GM12875 (cell line): Measurements from ENCODE around the gene TBATA.

Experiments
- H3K4me3 ChIP-seq: one replicate; pipeline ENCODE4 v1.5.1; 2011; ENCODE audit warnings: low read depth, low read length, control low read depth
- TF ChIP-seq, protein P1 (sequence below): IDR thresholded peaks from 2 replicates; pipeline ENCODE4 v1.5.1; 2011; ENCODE audit warnings: low read depth, mild to moderate bottlenecking, control low read depth, inconsistent platforms, low read length, moderate library complexity, borderline replicate concordance; ENCODE audit not compliant: insufficient read depth

Gene TBATA, protein sequence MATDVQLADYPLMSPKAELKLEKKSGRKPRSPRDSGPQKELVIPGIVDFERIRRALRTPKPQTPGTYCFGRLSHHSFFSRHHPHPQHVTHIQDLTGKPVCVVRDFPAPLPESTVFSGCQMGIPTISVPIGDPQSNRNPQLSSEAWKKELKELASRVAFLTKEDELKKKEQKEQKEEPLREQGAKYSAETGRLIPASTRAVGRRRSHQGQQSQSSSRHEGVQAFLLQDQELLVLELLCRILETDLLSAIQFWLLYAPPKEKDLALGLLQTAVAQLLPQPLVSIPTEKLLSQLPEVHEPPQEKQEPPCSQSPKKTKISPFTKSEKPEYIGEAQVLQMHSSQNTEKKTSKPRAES

DNA sequence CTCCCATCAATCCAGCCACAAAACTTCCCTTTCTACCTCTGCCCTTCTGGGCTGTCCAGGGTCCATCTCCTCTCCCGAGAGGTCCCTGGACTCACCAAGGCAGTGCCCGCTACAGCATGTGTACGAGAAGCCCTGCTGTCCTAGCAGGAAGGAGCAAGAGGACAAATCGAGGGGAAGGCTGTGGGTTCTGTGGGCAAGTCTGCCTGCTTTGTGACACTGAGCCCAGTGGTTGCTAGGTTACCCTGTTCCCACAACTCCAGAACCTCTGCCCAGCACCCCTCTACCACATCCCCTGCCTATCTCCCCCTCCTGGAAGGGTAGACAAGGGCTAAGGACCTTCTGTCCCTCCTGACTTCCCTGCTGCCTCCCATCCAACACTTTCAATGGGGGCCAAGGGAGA, at the start of gene TBATA:
TSS of gene TBATA (minus strand) at position 188 of the 400 bp plus-strand sequence. CDS start 1,998 bp downstream, outside the sequence.
- no peak within 1 kb of the TSS for H3K4me3 ChIP-seq
- TF ChIP-seq, protein P1, sequence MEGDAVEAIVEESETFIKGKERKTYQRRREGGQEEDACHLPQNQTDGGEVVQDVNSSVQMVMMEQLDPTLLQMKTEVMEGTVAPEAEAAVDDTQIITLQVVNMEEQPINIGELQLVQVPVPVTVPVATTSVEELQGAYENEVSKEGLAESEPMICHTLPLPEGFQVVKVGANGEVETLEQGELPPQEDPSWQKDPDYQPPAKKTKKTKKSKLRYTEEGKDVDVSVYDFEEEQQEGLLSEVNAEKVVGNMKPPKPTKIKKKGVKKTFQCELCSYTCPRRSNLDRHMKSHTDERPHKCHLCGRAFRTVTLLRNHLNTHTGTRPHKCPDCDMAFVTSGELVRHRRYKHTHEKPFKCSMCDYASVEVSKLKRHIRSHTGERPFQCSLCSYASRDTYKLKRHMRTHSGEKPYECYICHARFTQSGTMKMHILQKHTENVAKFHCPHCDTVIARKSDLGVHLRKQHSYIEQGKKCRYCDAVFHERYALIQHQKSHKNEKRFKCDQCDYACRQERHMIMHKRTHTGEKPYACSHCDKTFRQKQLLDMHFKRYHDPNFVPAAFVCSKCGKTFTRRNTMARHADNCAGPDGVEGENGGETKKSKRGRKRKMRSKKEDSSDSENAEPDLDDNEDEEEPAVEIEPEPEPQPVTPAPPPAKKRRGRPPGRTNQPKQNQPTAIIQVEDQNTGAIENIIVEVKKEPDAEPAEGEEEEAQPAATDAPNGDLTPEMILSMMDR = no peak

DNA sequence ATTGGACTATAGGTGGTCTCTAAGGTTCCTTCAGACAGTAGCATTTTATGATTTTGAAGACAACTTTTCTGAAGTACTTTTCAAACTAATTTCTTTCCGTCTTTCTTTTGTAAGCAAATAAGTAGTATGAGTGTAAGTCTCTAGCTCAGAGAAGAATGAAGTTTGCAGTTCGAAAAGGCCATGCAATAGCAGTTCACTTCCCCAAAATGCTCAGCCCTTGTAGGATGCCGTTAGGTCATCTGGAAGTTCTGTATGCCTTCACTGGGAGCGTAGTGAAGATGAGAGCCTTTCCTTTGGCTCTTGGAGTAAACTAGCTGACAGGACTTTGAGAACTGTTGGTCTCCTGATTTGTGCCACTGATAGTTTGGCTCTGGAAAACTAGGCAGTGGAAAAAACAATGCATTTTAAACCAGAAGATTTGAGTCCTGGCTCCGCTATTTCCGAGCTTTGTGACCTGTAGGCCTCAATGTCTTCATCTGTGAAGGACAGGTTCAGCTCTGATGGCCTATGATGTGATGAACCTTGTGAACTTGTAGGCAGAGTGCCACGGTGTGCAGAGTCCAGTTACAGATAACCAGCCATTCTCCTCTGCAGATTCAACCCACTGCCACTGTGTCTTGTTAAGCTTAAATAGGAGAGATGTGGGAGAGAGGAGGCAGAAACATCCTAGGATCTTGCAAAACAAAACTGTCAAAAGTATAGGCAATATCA, 49.4 kb upstream of the TBATA start:
- TF ChIP-seq, protein P1 = no peak
- H3K4me3 ChIP-seq = no peak overlapping the region

DNA sequence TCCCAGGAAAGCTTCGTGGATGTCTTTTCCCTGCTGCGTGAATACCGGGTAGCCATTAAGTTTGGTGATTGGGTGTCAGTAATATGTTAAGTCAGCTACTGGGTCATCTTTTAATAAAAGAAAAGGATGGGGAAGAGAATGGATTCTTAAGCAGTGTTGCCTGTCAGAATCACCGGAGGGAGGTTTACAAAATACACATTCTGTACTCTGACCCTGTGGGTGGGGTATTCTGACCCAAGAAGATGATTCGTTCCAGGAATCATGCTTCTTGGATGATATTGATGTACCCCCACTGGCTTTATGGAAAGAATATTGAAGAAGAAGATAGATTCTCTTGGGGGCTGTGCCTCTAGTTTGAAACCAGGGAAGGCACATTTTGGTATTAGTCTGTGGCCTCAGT, 48.8 kb upstream of the TBATA start:
- TF ChIP-seq, protein P1 = no peak
- no peak overlapping the region for H3K4me3 ChIP-seq

DNA sequence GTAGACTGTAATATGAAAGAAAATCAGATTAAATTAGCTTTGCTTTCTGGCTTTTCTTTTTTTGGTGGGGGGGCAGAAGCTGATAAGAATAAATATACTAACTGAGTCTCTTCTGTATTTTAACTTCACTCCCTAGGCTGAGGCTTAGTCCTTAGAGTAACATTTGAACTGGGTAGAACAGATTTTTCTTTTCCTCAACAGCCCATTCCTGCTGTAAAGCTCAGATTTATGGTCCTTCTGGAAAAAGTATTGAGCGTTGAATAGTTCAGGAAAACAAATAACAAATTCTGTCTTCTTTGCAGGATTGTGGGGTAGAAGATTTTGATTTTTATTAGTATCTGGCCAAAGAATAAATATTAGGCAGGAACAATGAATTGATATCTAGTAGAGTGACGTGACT, 48.4 kb upstream of the TBATA start:
- TF ChIP-seq, protein P1 = no peak
- no peak overlapping the region for H3K4me3 ChIP-seq

DNA sequence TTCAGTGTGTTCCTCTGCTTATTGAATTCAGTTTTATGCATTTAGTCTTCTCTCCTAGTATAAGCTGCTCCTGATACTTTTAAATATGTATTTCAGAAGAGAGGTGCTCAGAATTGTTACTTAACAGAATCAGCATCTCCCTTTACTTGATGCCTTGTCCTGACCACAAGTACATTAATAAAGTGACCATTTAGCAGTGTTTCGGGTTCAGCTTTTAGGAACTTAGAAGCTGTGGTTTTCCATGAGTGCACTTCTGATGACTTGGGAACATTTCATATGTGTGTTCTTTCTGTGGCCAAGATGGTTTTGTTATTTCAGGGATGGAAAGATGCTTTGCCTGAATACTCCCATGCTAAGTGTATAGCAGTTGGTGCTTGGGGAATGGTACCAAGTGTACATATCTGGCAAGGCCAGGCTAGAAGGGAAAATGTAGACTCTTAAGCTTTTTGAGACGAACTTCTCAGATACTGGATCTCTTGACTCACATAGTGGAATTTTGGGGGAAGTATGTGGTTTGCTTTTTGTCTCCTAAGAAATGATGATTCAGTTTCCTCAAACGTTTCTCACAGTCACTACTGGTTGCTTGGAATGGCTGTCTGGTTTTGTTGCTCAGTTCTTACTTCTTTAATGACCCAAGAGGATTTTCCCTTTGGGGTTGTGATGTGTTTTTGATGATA, 47.8 kb upstream of the TBATA start:
- H3K4me3 ChIP-seq = no peak overlapping the region
- TF ChIP-seq, protein P1 = no peak

DNA sequence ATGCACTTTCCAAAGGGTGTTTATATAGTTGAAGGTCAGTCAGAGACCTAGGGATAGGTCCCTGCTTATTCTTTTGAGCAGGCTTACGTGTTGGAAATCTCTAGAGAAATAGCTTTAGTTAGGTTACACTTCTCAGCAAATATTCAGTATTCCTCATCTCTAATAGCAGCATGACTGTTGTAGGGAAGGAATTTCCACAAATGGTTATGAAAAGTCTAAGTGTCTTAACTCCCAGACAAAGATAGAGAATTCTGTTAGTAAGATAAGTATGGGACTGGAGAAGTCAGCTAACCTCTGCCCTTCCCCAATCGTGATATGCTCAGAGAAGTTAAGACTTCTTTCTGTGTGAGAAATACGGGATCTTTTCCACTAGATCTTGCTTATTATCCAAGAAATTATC, 47.0 kb upstream of the TBATA start:
- no peak overlapping the region for H3K4me3 ChIP-seq
- TF ChIP-seq, protein P1 = no peak
